GM12878 (cell line): Measurements from ENCODE around the gene STX7. TPM values are rescaled to one million over a fixed set of nuclear protein-coding genes. Genes with fewer than 3 reads are reported as not detected.

Experiments used
- ATAC-seq: fragments of 200-7000 bp; cut with Tn5 transposase; 3 replicates; pipeline ENCODE4 v1.9.1; 2020; ENCODE audit warnings: mild to moderate bottlenecking, moderate library complexity
- BruUV-seq: library from RNA; stranded (reverse); fragments of 400-500 nt; replicated peaks from 2 replicates; lab custom pipeline; 2021; lab: Mats Ljungman, UMichigan
- CTCF ChIA-PET: fragments of 300-600 bp; sonication (Branson Sonifier 250); formaldehyde crosslinking; extraction: SDS; loops from one replicate; lab custom pipeline; 2021; ENCODE audit warnings: inconsistent platforms; lab: Yijun Ruan, JAX
- POLR2A ChIA-PET: fragments of 350-600 bp; formaldehyde crosslinking; extraction: SDS; loops from one replicate; lab custom pipeline; 2021; ENCODE audit warnings: inconsistent platforms; lab: Charles Lee
- RAD21 ChIA-PET: fragments of 300-600 bp; sonication (Branson Sonifier 250); formaldehyde crosslinking; loops from one replicate; lab custom pipeline; 2023; ENCODE audit warnings: antibody characterized with exemption; ENCODE audit not compliant: unreplicated experiment; lab: Charles Lee
- SMC1A ChIA-PET: fragments of 300-600 bp; sonication (Branson Sonifier 250); formaldehyde crosslinking; loops from one replicate; lab custom pipeline; 2023; ENCODE audit not compliant: unreplicated experiment, uncharacterized antibody; lab: Charles Lee
- DNase-seq: peaks from one replicate; pipeline ENCODE4 v3.0.0-alpha.2; 2011; ENCODE audit warnings: low read depth, low spot score
- FAIRE-seq: peaks from 3 replicates; lab custom pipeline; 2011; peaks lifted over from hg19 to GRCh38; lab: Jason Lieb, UNC
- H2AFZ ChIP-seq: 2 replicates; pipeline ENCODE4 v1.6.0; 2011; ENCODE audit warnings: low read depth, low read length, control low read depth; ENCODE audit not compliant: control insufficient read depth
- H3K27ac ChIP-seq: 2 replicates; pipeline ENCODE4 v1.5.1; 2011; ENCODE audit warnings: control low read depth; ENCODE audit not compliant: control insufficient read depth, insufficient read depth
- H3K27me3 ChIP-seq, 2 experiments: replicated peaks in 1 of 2; 2 replicates each; pipeline versions ENCODE4 v1.6.0 to v1.6.1; 2011; ENCODE audit warnings: low read length in 1 of 2; ENCODE audit not compliant: control insufficient read depth in 2 of 2, insufficient read depth in 2 of 2
- H3K36me3 ChIP-seq, 2 experiments: 2 replicates each; pipeline ENCODE4 v1.5.1; 2011; ENCODE audit warnings: low read length in 1 of 2; ENCODE audit not compliant: control insufficient read depth in 2 of 2, insufficient read depth in 2 of 2
- H3K4me1 ChIP-seq: 2 replicates; pipeline ENCODE4 v1.6.1; 2011; ENCODE audit warnings: mild to moderate bottlenecking, low read length, moderate library complexity, mixed read lengths; ENCODE audit not compliant: control insufficient read depth, insufficient read depth
- H3K4me2 ChIP-seq: 2 replicates; pipeline ENCODE4 v1.6.0; 2011; ENCODE audit warnings: control low read depth; ENCODE audit not compliant: control insufficient read depth, insufficient read depth
- H3K4me3 ChIP-seq: fragments of 200-600 bp; sonication (generic); 2 replicates; pipeline ENCODE4 v1.5.1; 2016
- H3K79me2 ChIP-seq: 2 replicates; pipeline ENCODE4 v1.6.0; 2011; ENCODE audit warnings: low read length; ENCODE audit not compliant: control insufficient read depth, insufficient read depth
- H3K9ac ChIP-seq: 2 replicates; pipeline ENCODE4 v1.8.0; 2011; ENCODE audit warnings: low read length, control low read depth, mixed read lengths; ENCODE audit not compliant: control insufficient read depth, insufficient read depth
- H3K9me3 ChIP-seq: replicated peaks from 3 replicates; pipeline ENCODE4 v1.5.1; 2011; ENCODE audit warnings: mild to moderate bottlenecking, low read length; ENCODE audit not compliant: control insufficient read depth, insufficient read depth
- H4K20me1 ChIP-seq: 2 replicates; pipeline ENCODE4 v1.6.0; 2011; ENCODE audit not compliant: control insufficient read depth, insufficient read depth
- WGBS: methylation state at CpG from one replicate; pipeline ENCODE4 v1.1.6; 2016; ENCODE audit warnings: low lambda C conversion rate; ENCODE audit not compliant: insufficient replicate concordance, insufficient coverage; ENCODE audit errors: missing lambda C conversion rate; 5-methylcytosine and 5-hydroxymethylcytosine counted together
- in situ Hi-C: fragments of 300-500 bp; cut with MboI; formaldehyde crosslinking; loops from 9 replicates; pipeline ENCODE4 v1.14.3; 2018; ENCODE audit warnings: mixed read lengths
- intact Hi-C: fragments of 100-400 bp; cut with micrococcal nuclease; formaldehyde crosslinking; loops from one replicate; pipeline ENCODE4 v1.14.2; 2022; ENCODE audit not compliant: unreplicated experiment
- polyA plus RNA-seq, 11 experiments: library from polyadenylated mRNA; depleted of rRNA in 4 of 11; unstranded in 6 of 11; stranded (reverse) in 5 of 11; fragments of >200 nt; fragmentation: Nextera tagmentation in 4 of 11; fragmentation: Illumina TruSeq in 1 of 11; extraction: Ambion mirVana in 4 of 11; extraction: Trizol in 1 of 11; gene quantifications; 1 replicate in 1 of 11; 2 replicates in 10 of 11; pipeline versions ENCODE4 v1.2.1 to v1.2.3, GENCODE V29; 2011 to 2016; ENCODE audit warnings: inconsistent platforms in 2 of 11, missing spikeins in 2 of 11, low read depth in 1 of 11
- total RNA-seq, 4 experiments: library from RNA; depleted of rRNA in 3 of 4; stranded (reverse); fragments of >200 nt in 3 of 4; fragmentation: Illumina TruSeq in 1 of 4; extraction: Trizol in 1 of 4; gene quantifications; 2 replicates each; pipeline versions ENCODE4 v1.2.1 to v1.2.3, GENCODE V29; 2013 to 2021
- TF ChIP-seq, protein P1 (sequence below): IDR thresholded peaks from 2 replicates; pipeline ENCODE4 v1.6.1; 2011; ENCODE audit warnings: low read depth, mild to moderate bottlenecking, low read length, moderate library complexity, borderline replicate concordance; ENCODE audit errors: extremely low read depth
- TF ChIP-seq, protein P2 (sequence below): fragments of 450-650 bp; IDR thresholded peaks from 2 replicates; pipeline ENCODE4 v1.6.1; 2017; ENCODE audit warnings: mild to moderate bottlenecking, moderate library complexity

Gene STX7
- total and polyA plus RNA-seq, 10 of the 15 experiments (the other 5 are each of a cell fraction or from before 2014, with no cell fraction given) = 26.5 to 75.5 (median 51.3) TPM

DNA sequence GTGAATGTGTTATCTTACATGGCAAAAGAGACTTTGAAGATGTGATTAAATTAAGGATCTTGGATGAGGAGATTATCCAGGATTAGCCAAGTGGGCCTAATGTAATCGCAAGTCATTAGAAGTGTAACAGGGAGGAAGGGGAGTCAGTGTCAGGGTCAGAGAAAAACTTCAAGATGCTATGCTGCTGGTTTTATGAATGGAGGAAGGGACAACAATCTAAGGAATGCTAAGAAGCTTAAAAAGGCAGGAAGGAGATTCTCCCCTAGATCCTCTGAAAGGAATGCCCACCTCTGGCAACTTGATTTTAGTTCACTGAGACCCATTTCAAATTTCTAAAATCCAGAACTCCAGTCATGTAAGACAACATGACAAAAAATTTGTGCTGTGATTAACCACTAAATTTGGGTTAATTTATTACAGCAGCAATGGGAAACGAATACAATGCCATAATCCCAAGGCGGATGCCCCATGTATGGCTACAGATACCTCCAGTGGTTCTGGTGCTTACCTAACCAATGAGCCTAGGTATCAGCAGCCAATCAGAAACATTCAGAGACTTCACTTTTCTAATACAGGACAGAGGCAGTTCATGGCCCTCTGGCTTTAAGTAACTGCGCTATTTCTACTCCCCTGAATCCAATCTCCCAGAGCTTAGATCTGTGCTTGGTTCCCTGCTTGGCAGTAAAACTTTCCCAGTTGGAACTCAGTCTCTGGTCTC lies 36.0 kb upstream of the STX7 start:
- no peaks in the 10 kb centered on the region for H4K20me1 ChIP-seq
- TF ChIP-seq, protein P1, sequence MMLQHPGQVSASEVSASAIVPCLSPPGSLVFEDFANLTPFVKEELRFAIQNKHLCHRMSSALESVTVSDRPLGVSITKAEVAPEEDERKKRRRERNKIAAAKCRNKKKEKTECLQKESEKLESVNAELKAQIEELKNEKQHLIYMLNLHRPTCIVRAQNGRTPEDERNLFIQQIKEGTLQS = no peak
- TF ChIP-seq, protein P2, sequence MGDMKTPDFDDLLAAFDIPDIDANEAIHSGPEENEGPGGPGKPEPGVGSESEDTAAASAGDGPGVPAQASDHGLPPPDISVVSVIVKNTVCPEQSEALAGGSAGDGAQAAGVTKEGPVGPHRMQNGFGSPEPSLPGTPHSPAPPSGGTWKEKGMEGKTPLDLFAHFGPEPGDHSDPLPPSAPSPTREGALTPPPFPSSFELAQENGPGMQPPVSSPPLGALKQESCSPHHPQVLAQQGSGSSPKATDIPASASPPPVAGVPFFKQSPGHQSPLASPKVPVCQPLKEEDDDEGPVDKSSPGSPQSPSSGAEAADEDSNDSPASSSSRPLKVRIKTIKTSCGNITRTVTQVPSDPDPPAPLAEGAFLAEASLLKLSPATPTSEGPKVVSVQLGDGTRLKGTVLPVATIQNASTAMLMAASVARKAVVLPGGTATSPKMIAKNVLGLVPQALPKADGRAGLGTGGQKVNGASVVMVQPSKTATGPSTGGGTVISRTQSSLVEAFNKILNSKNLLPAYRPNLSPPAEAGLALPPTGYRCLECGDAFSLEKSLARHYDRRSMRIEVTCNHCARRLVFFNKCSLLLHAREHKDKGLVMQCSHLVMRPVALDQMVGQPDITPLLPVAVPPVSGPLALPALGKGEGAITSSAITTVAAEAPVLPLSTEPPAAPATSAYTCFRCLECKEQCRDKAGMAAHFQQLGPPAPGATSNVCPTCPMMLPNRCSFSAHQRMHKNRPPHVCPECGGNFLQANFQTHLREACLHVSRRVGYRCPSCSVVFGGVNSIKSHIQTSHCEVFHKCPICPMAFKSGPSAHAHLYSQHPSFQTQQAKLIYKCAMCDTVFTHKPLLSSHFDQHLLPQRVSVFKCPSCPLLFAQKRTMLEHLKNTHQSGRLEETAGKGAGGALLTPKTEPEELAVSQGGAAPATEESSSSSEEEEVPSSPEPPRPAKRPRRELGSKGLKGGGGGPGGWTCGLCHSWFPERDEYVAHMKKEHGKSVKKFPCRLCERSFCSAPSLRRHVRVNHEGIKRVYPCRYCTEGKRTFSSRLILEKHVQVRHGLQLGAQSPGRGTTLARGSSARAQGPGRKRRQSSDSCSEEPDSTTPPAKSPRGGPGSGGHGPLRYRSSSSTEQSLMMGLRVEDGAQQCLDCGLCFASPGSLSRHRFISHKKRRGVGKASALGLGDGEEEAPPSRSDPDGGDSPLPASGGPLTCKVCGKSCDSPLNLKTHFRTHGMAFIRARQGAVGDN = no peak
- TF ChIP-seq, all 136 proteins: peak for 0
- Histone ChIP-seq H3K27ac (no peak overlapping the region), H3K9ac (no peak overlapping the region), H3K9me3 (no peaks in the 10 kb centered on the region), H3K4me2 (no peak overlapping the region), H3K4me3 (no peak overlapping the region), H3K79me2 (no peaks in the 10 kb centered on the region), H3K4me1 (no peaks in the 10 kb centered on the region), H3K27me3 (peaks cover 0 to 2% of the 10 kb centered on the region in 2 experiments; a peak in 3 of 4 replicates), H2AFZ (no peak overlapping the region), H3K36me3 (no peaks in the 10 kb centered on the region)
- peak; percentile 27 for FAIRE-seq
- ChIA-PET POLR2A (no interaction called here), SMC1A (no interaction called here), CTCF (interaction anchor here (0.6 kb wide), 1 partner anchor 1658 kb away, joined by 4 read pairs; no protein-coding TSS in a partner anchor), RAD21 (no interaction called here)
- in situ Hi-C loops = no loop called here
- DNase-seq = no peak
- WGBS = 72% methylated on average over 4 of the region's 4 CpGs
- BruUV-seq = no TSS peak
- ATAC-seq = no peak
- intact Hi-C loops = no loop called here
